ENCODE data around the gene ZNF467.

Gene ZNF467

DNA sequence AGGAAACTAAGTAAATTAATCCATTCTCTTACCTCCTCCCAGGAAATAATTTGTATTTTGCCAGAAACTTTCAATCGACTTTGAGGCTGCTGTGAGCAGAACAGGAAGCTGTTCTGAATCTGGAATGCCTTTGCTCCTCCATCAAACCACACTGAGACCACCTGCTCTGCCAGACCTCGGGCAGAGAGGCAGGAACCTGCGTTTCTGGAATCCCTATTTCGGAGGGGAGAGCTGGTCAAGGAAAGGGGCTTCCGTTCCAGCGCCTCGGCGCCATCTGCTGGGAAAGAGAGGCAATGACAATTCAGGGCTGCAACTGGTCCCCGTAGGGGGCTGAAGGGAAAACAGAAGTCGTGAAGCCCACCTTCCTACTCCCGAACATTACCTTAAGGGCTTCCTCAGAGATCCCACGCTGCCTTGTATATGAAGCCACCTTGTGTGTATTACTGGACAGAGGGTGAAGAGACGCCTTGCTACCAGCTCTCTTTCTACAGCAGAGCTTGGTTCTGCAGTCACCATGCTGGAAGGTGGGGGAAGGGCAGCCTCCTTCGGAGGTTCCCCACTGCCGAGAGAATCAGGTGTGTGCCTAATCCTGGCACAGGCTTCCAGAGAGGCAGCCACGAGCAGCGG lies 31.2 kb downstream of the ZNF467 start:
- TF ChIP-seq ISL1 (CRISPR knock-in tag; IDR thresholded peaks at IDR 0.05) (no peak), ESRRG (CRISPR knock-in tag; IDR thresholded peaks at IDR 0.05) (no peak), ZNF8 (CRISPR knock-in tag; IDR thresholded peaks at IDR 0.05) (no peak), TCF4 (CRISPR knock-in tag; IDR thresholded peaks at IDR 0.05; ENCODE audit: borderline replicate concordance) (no peak; the same call in none of the 2 replicates), ZFP3 (CRISPR knock-in tag; IDR thresholded peaks at IDR 0.05) (no peak), CSRNP3 (CRISPR knock-in tag; IDR thresholded peaks at IDR 0.05) (no peak), RARB (CRISPR knock-in tag; IDR thresholded peaks at IDR 0.05) (no peak), OSR1 (CRISPR knock-in tag; IDR thresholded peaks at IDR 0.05) (no peak), CSDC2 (CRISPR knock-in tag; IDR thresholded peaks at IDR 0.05) (no peak), PPARA (CRISPR knock-in tag; IDR thresholded peaks at IDR 0.05; ENCODE audit: borderline replicate concordance) (no peak), ZNF565 (CRISPR knock-in tag; conservative IDR thresholded peaks at IDR 0.05; ENCODE audit: low read depth) (no peak)
- TF ChIP-seq, protein P1, sequence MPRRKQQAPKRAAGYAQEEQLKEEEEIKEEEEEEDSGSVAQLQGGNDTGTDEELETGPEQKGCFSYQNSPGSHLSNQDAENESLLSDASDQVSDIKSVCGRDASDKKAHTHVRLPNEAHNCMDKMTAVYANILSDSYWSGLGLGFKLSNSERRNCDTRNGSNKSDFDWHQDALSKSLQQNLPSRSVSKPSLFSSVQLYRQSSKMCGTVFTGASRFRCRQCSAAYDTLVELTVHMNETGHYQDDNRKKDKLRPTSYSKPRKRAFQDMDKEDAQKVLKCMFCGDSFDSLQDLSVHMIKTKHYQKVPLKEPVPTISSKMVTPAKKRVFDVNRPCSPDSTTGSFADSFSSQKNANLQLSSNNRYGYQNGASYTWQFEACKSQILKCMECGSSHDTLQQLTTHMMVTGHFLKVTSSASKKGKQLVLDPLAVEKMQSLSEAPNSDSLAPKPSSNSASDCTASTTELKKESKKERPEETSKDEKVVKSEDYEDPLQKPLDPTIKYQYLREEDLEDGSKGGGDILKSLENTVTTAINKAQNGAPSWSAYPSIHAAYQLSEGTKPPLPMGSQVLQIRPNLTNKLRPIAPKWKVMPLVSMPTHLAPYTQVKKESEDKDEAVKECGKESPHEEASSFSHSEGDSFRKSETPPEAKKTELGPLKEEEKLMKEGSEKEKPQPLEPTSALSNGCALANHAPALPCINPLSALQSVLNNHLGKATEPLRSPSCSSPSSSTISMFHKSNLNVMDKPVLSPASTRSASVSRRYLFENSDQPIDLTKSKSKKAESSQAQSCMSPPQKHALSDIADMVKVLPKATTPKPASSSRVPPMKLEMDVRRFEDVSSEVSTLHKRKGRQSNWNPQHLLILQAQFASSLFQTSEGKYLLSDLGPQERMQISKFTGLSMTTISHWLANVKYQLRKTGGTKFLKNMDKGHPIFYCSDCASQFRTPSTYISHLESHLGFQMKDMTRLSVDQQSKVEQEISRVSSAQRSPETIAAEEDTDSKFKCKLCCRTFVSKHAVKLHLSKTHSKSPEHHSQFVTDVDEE (CRISPR knock-in tag; IDR thresholded peaks at IDR 0.05) = no peak
- peak; percentile 94 for ATAC-seq

DNA sequence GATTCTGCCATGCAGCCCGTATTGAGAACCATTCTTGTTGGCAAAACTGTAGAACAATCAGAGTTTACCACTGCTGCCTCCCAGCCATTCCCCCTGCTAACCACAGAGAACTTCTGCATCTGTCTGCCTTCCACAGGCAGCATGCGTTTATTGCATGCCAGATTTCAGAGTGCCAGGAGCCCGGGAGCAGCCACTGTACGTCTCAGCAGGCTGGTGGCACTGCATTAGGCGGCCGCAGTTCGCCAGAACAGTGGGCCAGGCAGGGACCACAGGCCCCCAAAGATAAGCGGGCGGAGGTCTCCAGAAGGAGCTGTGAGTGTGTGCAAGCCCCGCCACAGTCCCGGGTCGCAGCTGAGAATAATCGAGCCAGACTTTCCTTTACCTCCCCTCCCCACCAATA lies 31.8 kb downstream of the ZNF467 start:
- peak; percentile 88 for ATAC-seq

More for the DNA sequence above, 31.8 kb downstream of the ZNF467 start:
- TF ChIP-seq, protein P1 (CRISPR knock-in tag; IDR thresholded peaks at IDR 0.05) = no peak
- TF ChIP-seq ZNF70 (CRISPR knock-in tag; IDR thresholded peaks at IDR 0.05) (no peak), CSDC2 (CRISPR knock-in tag; IDR thresholded peaks at IDR 0.05) (no peak), CREB5 (CRISPR knock-in tag; IDR thresholded peaks at IDR 0.05; ENCODE audit: low read depth) (no peak), CSRNP3 (CRISPR knock-in tag; IDR thresholded peaks at IDR 0.05) (no peak), ISL1 (CRISPR knock-in tag; IDR thresholded peaks at IDR 0.05) (no peak), TOX (CRISPR knock-in tag; IDR thresholded peaks at IDR 0.05; ENCODE audit: borderline replicate concordance) (no peak), POU6F1 (CRISPR knock-in tag; IDR thresholded peaks at IDR 0.05; ENCODE audit: borderline replicate concordance, low read depth) (no peak), ZFP3 (CRISPR knock-in tag; IDR thresholded peaks at IDR 0.05) (no peak), ZNF565 (CRISPR knock-in tag; conservative IDR thresholded peaks at IDR 0.05; ENCODE audit: low read depth) (no peak), ESRRG (CRISPR knock-in tag; IDR thresholded peaks at IDR 0.05) (no peak), GLIS3 (CRISPR knock-in tag; IDR thresholded peaks at IDR 0.05) (no peak), TCF4 (CRISPR knock-in tag; IDR thresholded peaks at IDR 0.05; ENCODE audit: borderline replicate concordance) (no peak), ZFP30 (CRISPR knock-in tag; IDR thresholded peaks at IDR 0.05) (no peak), RARB (CRISPR knock-in tag; IDR thresholded peaks at IDR 0.05) (no peak), BACH2 (CRISPR knock-in tag; IDR thresholded peaks at IDR 0.05; ENCODE audit: borderline replicate concordance) (no peak)

Data from SK-N-SH treated with all-trans-retinoic acid at 6 μM for 48 hours (cell line).